ENCODE results near the gene SLC26A9. TPM values are rescaled to one million over a fixed set of nuclear protein-coding genes. Genes with fewer than 3 reads are reported as not detected.

The SLC26A9 gene
- total RNA-seq, 4 donors from 2014 or later, result not detected

DNA sequence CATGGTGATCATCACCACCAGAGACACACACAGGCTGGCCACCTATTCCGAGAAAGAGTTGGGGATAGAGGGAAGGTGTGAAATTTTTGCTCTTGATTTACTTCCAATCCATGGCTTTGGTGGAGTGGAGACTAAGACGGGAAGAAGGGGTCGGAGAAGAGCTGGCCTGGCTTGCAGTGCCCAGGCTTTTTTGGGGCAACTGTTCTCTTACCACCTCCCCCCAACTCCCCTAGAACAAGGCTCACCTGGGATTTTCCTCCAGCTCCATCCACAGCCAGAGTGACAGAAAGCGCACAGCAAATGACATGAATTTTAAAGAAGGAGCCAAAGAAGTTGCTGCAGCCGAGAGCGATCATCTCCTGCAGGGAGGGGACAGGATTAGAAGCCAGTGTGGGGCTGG, 16.0 kb downstream of the SLC26A9 start:
- TF ChIP-seq, protein P1, sequence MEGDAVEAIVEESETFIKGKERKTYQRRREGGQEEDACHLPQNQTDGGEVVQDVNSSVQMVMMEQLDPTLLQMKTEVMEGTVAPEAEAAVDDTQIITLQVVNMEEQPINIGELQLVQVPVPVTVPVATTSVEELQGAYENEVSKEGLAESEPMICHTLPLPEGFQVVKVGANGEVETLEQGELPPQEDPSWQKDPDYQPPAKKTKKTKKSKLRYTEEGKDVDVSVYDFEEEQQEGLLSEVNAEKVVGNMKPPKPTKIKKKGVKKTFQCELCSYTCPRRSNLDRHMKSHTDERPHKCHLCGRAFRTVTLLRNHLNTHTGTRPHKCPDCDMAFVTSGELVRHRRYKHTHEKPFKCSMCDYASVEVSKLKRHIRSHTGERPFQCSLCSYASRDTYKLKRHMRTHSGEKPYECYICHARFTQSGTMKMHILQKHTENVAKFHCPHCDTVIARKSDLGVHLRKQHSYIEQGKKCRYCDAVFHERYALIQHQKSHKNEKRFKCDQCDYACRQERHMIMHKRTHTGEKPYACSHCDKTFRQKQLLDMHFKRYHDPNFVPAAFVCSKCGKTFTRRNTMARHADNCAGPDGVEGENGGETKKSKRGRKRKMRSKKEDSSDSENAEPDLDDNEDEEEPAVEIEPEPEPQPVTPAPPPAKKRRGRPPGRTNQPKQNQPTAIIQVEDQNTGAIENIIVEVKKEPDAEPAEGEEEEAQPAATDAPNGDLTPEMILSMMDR (IDR thresholded peaks at IDR 0.05), result no peak
- no peak for TF ChIP-seq POLR2A (IDR thresholded peaks at IDR 0.05)
- H3K27ac ChIP-seq, result no peak overlapping the region
- no peaks in the 10 kb centered on the region for H3K36me3 ChIP-seq
- no peaks in the 10 kb centered on the region for H3K9me3 ChIP-seq
- no peaks in the 10 kb centered on the region for H3K27me3 ChIP-seq
- DNase-seq, result peak in 1 of 2 donors; percentile 1
- no peak overlapping the region for H3K4me3 ChIP-seq
- H3K4me1 ChIP-seq, result no peaks in the 10 kb centered on the region
- intact Hi-C loops (cut with DNase I; ENCODE audit: low total_unique reads), result no loop called here

DNA sequence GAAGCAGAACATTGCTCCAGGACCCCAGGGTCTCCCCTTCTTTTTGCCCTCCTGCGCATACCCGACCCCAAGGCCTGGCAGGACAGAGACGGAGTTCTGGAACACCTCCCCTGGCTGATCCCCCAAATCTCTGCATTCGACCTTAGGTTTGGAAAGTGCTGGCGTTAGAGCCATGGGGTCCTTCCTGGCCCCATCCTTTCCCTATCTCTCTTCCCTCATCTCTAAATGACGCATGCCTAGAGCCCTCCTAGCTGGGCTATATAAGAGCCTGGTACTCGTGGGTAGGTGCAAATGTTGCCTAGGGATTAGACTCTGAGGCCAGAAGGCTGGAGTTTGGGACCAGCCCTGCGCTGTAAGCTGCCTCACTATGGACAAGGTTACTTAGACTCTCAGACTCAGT, 16.6 kb downstream of the SLC26A9 start:
- H3K36me3 ChIP-seq, result no peaks in the 10 kb centered on the region
- no peaks in the 10 kb centered on the region for H3K4me1 ChIP-seq
- intact Hi-C loops (cut with DNase I; ENCODE audit: low total_unique reads), result no loop called here
- DNase-seq, result peak in 1 of 2 donors; percentile 1
- no peak overlapping the region for H3K27ac ChIP-seq
- no peaks in the 10 kb centered on the region for H3K27me3 ChIP-seq
- no peaks in the 10 kb centered on the region for H3K9me3 ChIP-seq
- TF ChIP-seq POLR2A (IDR thresholded peaks at IDR 0.05), result no peak
- TF ChIP-seq, protein P1 (IDR thresholded peaks at IDR 0.05), result no peak
- H3K4me3 ChIP-seq, result no peak overlapping the region

DNA sequence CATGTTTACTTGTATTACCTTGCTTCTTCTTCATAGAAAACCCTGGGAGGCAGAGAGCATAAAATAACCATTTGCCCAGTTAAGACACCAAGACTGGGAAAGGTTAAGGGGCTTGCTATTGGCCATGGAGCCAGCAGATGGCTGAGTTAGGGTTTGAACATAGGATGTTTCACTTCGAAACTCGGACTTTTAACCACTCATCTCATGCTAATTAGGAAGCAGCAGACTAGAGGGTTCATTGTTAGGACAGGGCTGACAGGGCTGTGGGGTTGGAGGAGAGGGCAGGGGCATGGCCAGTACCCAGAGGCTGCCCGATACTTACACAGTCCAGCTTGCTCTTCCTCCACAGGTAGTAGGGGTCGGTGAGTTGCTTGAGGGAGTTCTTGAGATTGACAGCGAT, 17.0 kb downstream of the SLC26A9 start:
- no peak overlapping the region for H3K4me3 ChIP-seq
- no peaks in the 10 kb centered on the region for H3K27me3 ChIP-seq
- no peaks in the 10 kb centered on the region for H3K9me3 ChIP-seq
- no peak for TF ChIP-seq POLR2A (IDR thresholded peaks at IDR 0.05)
- TF ChIP-seq, protein P1 (IDR thresholded peaks at IDR 0.05), result no peak
- no peaks in the 10 kb centered on the region for H3K4me1 ChIP-seq
- no peaks in the 10 kb centered on the region for H3K36me3 ChIP-seq
- H3K27ac ChIP-seq, result no peak overlapping the region
- DNase-seq, result no peak
- intact Hi-C loops (cut with DNase I; ENCODE audit: low total_unique reads), result no loop called here

DNA sequence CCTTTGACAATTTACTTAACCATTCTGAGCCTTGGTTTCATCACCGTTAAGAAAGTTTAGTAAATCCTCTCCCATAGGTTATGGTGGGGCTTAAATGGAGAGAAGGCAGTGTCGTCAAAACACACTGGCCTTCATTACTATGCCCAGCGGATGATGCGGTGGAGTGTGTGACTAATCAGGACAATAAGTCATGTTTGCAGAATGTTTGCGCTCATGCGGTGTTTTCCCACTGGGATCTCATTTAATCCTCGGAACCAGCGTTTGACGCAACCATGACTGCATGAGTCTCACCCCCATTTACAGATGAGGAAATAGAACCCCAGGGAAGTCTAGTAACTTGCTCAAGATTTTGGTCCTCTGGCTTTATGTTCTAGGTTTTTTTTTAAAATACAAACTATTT, 17.5 kb downstream of the SLC26A9 start:
- DNase-seq, result peak in 1 of 2 donors; percentile 4
- H3K27me3 ChIP-seq, result no peaks in the 10 kb centered on the region
- no peak overlapping the region for H3K27ac ChIP-seq
- no peaks in the 10 kb centered on the region for H3K9me3 ChIP-seq
- H3K36me3 ChIP-seq, result no peaks in the 10 kb centered on the region
- no peaks in the 10 kb centered on the region for H3K4me1 ChIP-seq
- H3K4me3 ChIP-seq, result no peak overlapping the region
- TF ChIP-seq, protein P1 (IDR thresholded peaks at IDR 0.05), result no peak
- no peak for TF ChIP-seq POLR2A (IDR thresholded peaks at IDR 0.05)
- intact Hi-C loops (cut with DNase I; ENCODE audit: low total_unique reads), result no loop called here

DNA sequence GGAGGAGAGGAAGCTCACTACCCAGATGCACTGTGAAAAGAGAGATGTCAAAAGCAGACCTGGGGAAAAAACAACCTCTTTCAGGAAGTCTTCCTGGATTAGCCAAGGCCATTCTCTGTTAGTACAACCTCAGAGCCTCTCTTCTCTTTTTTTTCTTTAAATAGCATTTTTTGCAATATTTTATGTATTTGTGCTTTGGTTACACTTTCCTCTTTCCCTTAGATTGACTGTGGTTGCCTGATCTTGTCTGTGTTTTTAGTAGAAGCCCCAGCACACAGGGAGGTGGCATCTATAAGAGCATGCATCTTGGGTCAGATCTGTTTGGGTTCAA, 18.8 kb downstream of the SLC26A9 start:
- TF ChIP-seq POLR2A (IDR thresholded peaks at IDR 0.05), result no peak
- TF ChIP-seq, protein P1 (IDR thresholded peaks at IDR 0.05), result no peak
- intact Hi-C loops (cut with DNase I; ENCODE audit: low total_unique reads), result no loop called here
- no peak for DNase-seq
- H3K9me3 ChIP-seq, result no peaks in the 10 kb centered on the region
- no peaks in the 10 kb centered on the region for H3K36me3 ChIP-seq
- no peak overlapping the region for H3K4me3 ChIP-seq
- no peaks in the 10 kb centered on the region for H3K27me3 ChIP-seq
- H3K27ac ChIP-seq, result no peak overlapping the region
- H3K4me1 ChIP-seq, result no peaks in the 10 kb centered on the region
